ENCODE measurements around the gene NPIPB8. TPM values are rescaled to one million over a fixed set of nuclear protein-coding genes. Genes with fewer than 3 reads are reported as not detected.
"Not testable (repeated sequence)": the region's sequence is repeated elsewhere in the genome, so short reads cannot be mapped to it uniquely, and the experiment has no call there.

The NPIPB8 gene
- total and polyA plus RNA-seq, 2 experiments from 2014 or later, result 0.14 TPM; not detected in 1

DNA sequence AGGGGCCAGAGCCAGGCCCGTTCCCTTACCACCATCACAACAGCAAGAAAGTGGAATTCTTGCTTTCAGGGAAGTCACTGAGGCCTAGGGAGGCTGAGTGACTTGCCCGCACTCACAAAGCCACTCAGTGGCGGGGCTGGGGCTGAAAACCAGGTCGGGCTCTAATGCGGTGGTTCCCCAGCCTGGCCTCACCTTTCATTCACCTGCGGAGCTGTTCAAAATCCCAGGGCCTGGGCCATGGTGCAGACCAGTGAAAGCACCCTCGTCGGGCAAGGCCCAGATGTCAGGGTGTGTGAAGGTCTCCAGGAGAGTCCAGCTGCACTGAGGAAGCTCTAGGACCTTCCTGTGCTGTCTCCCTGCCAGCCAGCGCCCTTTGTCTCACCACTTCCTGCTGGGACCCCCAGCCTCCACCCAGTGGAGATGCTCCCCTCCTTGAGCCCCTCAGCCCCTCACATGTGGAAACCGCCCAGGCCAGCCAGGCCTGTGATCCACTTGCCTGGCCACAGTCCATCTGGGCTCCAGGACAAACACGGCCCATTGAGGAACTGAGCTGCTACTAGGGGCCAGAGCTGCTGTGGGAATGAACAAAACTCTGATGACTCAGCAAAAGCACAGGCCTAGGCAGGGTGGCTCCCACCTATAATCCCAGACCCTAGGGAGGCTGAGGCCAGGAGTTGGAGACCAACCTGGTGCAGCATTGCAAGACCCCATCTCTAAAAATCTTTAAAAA is 28.8 kb upstream of the NPIPB8 start:
- H3K4me2 ChIP-seq; H2AFZ ChIP-seq; H3K9me2 ChIP-seq (ENCODE audit: insufficient read depth); H3K4me3 Mint-ChIP-seq; H4K20me1 ChIP-seq (replicated peaks; ENCODE audit: insufficient read depth); H3K27me3 ChIP-seq (ENCODE audit: insufficient read depth); H3K4me3 ChIP-seq; ATAC-seq; H3K27me3 Mint-ChIP-seq (ENCODE audit: insufficient read depth, low read depth, poor library complexity); DNase-seq (ENCODE audit: low spot score); H3F3A ChIP-seq (replicated peaks; ENCODE audit: low read depth); H3K36me3 ChIP-seq (ENCODE audit: insufficient read depth); H3K4me1 ChIP-seq (ENCODE audit: insufficient read depth); H3K79me2 ChIP-seq (replicated peaks; ENCODE audit: insufficient read depth); H3K9me3 Mint-ChIP-seq; H3K27ac ChIP-seq (ENCODE audit: low read depth); H3K36me3 Mint-ChIP-seq (ENCODE audit: low read depth): not testable (repeated sequence)
- peaks cover 15% of the 10 kb centered on the region; the same call in 2 of the 3 replicates for H3K4me1 Mint-ChIP-seq
- peak overlapping the region; percentile 65; the same call in 1 of the 2 replicates for H3K27ac Mint-ChIP-seq

DNA sequence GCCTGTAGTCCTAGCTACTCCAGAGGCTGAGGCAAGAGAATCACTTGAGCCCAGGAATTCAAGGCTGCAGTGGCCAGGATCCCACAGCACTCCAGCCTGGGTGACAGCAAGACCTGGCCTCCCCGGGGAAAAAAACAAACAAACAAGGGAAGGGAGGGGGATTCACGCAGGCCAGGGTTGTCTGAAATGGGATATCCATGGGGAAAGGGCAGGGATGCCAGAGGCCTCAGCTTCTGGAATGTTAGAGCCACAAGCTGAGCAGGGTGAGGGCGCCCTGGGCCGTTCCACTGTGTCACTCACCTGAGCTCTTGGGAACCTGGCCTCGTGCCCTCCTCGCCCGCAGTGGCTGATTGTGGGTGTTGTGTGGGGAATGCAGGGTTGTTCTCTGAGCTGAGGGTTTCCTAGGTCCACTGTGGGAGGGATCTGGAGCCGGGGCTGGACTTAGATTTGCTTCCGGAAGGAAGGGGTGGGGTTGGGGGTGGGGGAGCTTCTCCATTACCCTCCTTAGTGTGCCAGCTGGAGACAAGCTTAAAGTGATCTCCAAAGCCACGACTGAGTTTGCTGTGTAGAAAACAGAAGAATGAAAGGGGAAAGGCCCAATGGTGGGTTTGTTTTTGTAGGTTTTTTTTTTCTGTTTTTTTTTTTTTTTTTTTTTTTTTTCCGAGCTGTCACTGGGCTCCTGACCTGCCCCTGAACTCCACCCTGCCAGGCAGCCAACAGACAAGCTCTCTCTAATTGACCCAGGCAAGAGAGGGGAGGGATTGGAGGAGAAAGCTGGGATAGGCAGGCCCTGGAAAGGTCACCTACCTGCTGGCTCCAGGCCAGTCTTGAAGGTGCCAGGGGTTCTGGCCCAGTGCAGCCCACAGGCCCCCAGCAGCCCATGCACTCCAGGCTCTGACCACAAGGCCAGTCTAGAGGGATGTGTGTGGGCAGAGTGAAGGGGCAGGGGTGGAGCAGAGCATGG is 28.0 kb upstream of the NPIPB8 start, which contains the start of gene SULT1A1:
SULT1A1 (minus strand) TSS at position 414 of the 964 bp plus-strand sequence. CDS start 1,189 bp downstream, outside the sequence.
- Mint-ChIP-seq H3K4me3 (no peak within 1 kb of the TSS), H3K27me3 (ENCODE audit: insufficient read depth, low read depth, poor library complexity) (peaks cover 7% of the 10 kb centered on the region), H3K27ac (peak within 1 kb of the TSS; percentile 65; the same call in 1 of the 2 replicates), H3K9me3 (no peaks in the 10 kb centered on the region), H3K4me1 (peaks cover 15% of the 10 kb centered on the region; the same call in 2 of the 3 replicates), H3K36me3 (ENCODE audit: low read depth) (no peaks in the 10 kb centered on the region)
- Histone ChIP-seq H3F3A (replicated peaks; ENCODE audit: low read depth) (no peaks in the 10 kb centered on the region), H3K4me1 (ENCODE audit: insufficient read depth) (no peaks in the 10 kb centered on the region; the same call in 1 of the 2 replicates), H3K27ac (ENCODE audit: low read depth) (no peak within 1 kb of the TSS), H4K20me1 (replicated peaks; ENCODE audit: insufficient read depth) (no peaks in the 10 kb centered on the region), H3K4me3 (no peak within 1 kb of the TSS), H3K27me3 (ENCODE audit: insufficient read depth) (no peaks in the 10 kb centered on the region), H3K9me2 (ENCODE audit: insufficient read depth) (no peaks in the 10 kb centered on the region), H3K36me3 (ENCODE audit: insufficient read depth) (no peaks in the 10 kb centered on the region), H2AFZ (no peak within 1 kb of the TSS), H3K4me2 (no peak within 1 kb of the TSS), H3K79me2 (replicated peaks; ENCODE audit: insufficient read depth) (no peaks in the 10 kb centered on the region)
- ATAC-seq, result peak; percentile 12
- peak; percentile 33 for DNase-seq (ENCODE audit: low spot score)
- no peak for TF ChIP-seq ZNF462 (CRISPR knock-in tag; IDR thresholded peaks at IDR 0.05)
- no peak for TF ChIP-seq NANOG (IDR thresholded peaks at IDR 0.05; ENCODE audit: borderline replicate concordance)
- TF ChIP-seq REST (IDR thresholded peaks at IDR 0.05; ENCODE audit: unreplicated experiment), result no peak
- TF ChIP-seq JUNB (IDR thresholded peaks at IDR 0.05; ENCODE audit: unreplicated experiment), result no peak
- TF ChIP-seq ZNF114 (CRISPR knock-in tag; IDR thresholded peaks at IDR 0.05), result no peak
- TF ChIP-seq STAT1 (IDR thresholded peaks at IDR 0.05; ENCODE audit: unreplicated experiment), result no peak
- TF ChIP-seq ZNF331 (CRISPR knock-in tag; IDR thresholded peaks at IDR 0.05; ENCODE audit: low read depth), result no peak
- no peak for TF ChIP-seq EZH2phosphoT487 (IDR thresholded peaks at IDR 0.05; ENCODE audit: unreplicated experiment)
